Keratinocyte (primary cell): ENCODE measurements around the gene AZIN2. TPM values are rescaled to one million over a fixed set of nuclear protein-coding genes. Genes with fewer than 3 reads are reported as not detected.

ENCODE experiments used
- DNase-seq: peaks from one replicate; pipeline ENCODE4 v3.0.0-alpha.2; 2011; ENCODE audit warnings: low read depth, missing footprints, low spot score
- FAIRE-seq: peaks from 2 replicates; lab custom pipeline; 2011; peaks lifted over from hg19 to GRCh38; lab: Jason Lieb, UNC
- H2AFZ ChIP-seq: 2 replicates; pipeline ENCODE4 v1.6.0; 2012; ENCODE audit warnings: low read length, control low read depth, inconsistent platforms; ENCODE audit not compliant: control insufficient read depth
- H3K27ac ChIP-seq: 2 replicates; pipeline ENCODE4 v1.5.1; 2011; ENCODE audit warnings: low read length; ENCODE audit not compliant: control insufficient read depth, insufficient read depth
- H3K27me3 ChIP-seq: 3 replicates; pipeline ENCODE4 v1.6.0; 2011; ENCODE audit warnings: low read length; ENCODE audit not compliant: control insufficient read depth, insufficient read depth; ENCODE audit errors: extremely low read depth
- H3K36me3 ChIP-seq, 2 experiments: 2 replicates in 1 of 2; 3 replicates in 1 of 2; pipeline ENCODE4 v1.5.1; 2011; ENCODE audit warnings: low read length in 2 of 2, mild to moderate bottlenecking in 1 of 2; ENCODE audit not compliant: control insufficient read depth in 2 of 2, insufficient read depth in 2 of 2; ENCODE audit errors: extremely low read depth in 1 of 2
- H3K4me1 ChIP-seq: 3 replicates; pipeline ENCODE4 v1.5.1; 2011; ENCODE audit warnings: low read length; ENCODE audit not compliant: control insufficient read depth, insufficient read depth; ENCODE audit errors: extremely low read depth
- H3K4me2 ChIP-seq: 3 replicates; pipeline ENCODE4 v1.6.0; 2011; ENCODE audit warnings: low read depth, low read length; ENCODE audit not compliant: control insufficient read depth, insufficient read depth; ENCODE audit errors: extremely low read depth
- H3K4me3 ChIP-seq, 3 experiments: fragments of 200-600 bp in 1 of 3; sonication (generic) in 1 of 3; 2 replicates in 2 of 3; 3 replicates in 1 of 3; pipeline ENCODE4 v1.5.1; 2011 to 2016; ENCODE audit warnings: low read length in 3 of 3, mild to moderate bottlenecking in 3 of 3, control low read depth in 2 of 3, inconsistent platforms in 1 of 3, low read depth in 1 of 3, mixed read lengths in 1 of 3, mixed run types in 1 of 3, moderate library complexity in 1 of 3; ENCODE audit not compliant: control insufficient read depth in 2 of 3, insufficient read depth in 2 of 3; ENCODE audit errors: extremely low read depth in 1 of 3
- H3K79me2 ChIP-seq: 2 replicates; pipeline ENCODE4 v1.6.0; 2012; ENCODE audit warnings: low read length; ENCODE audit not compliant: control insufficient read depth, insufficient read depth
- H3K9ac ChIP-seq: 3 replicates; pipeline ENCODE4 v1.6.0; 2011; ENCODE audit warnings: low read length; ENCODE audit not compliant: control insufficient read depth, insufficient read depth; ENCODE audit errors: extremely low read depth
- H3K9me1 ChIP-seq: 3 replicates; pipeline ENCODE4 v1.6.0; 2011; ENCODE audit warnings: low read length; ENCODE audit not compliant: control insufficient read depth, insufficient read depth; ENCODE audit errors: extremely low read depth
- H3K9me3 ChIP-seq: 2 replicates; pipeline ENCODE4 v1.5.1; 2012; ENCODE audit warnings: low read depth, low read length; ENCODE audit not compliant: control insufficient read depth
- H4K20me1 ChIP-seq: 3 replicates; pipeline ENCODE4 v1.6.0; 2011; ENCODE audit warnings: low read length; ENCODE audit not compliant: control insufficient read depth, insufficient read depth; ENCODE audit errors: extremely low read depth
- EZH2 ChIP-seq: IDR thresholded peaks from one replicate; pipeline ENCODE4 v1.6.1; 2012; ENCODE audit warnings: inconsistent platforms, mild to moderate bottlenecking, low read length, moderate library complexity
- dilution Hi-C: fragments of 300-500 bp; cut with MboI; formaldehyde crosslinking; loops from one replicate; pipeline ENCODE4 v1.7.0; 2020; ENCODE audit warnings: low sequenced_read_pairs; ENCODE audit not compliant: extremely low pct_ligation_motif_present
- polyA plus RNA-seq, 5 experiments: library from polyadenylated mRNA; depleted of rRNA in 3 of 5; stranded (reverse) in 3 of 5; stranded (forward) in 1 of 5; unstranded in 1 of 5; fragments of >200 nt; gene quantifications; 1 replicate in 1 of 5; 2 replicates in 3 of 5; 3 replicates in 1 of 5; pipeline versions ENCODE4 v1.2.1 to v1.2.3, GENCODE V29; 2011 to 2012; ENCODE audit warnings: missing spikeins in 2 of 5, low read depth in 1 of 5, low replicate concordance in 1 of 5
- TF ChIP-seq, protein P1 (sequence below), 3 experiments: IDR thresholded peaks in 1 of 3; conservative IDR thresholded peaks in 1 of 3; optimal IDR thresholded peaks in 1 of 3; 2 replicates in 2 of 3; 3 replicates in 1 of 3; pipeline versions ENCODE3 to v1.5.1; 2011; ENCODE audit warnings: low read length in 3 of 3, mild to moderate bottlenecking in 3 of 3, moderate library complexity in 2 of 3, control low read depth in 1 of 3, inconsistent platforms in 1 of 3; ENCODE audit not compliant: insufficient read depth in 2 of 3; ENCODE audit errors: extremely low read depth in 1 of 3

The AZIN2 gene
- polyA plus RNA-seq, 1 donor (not counting 4 experiments of a cell fraction or from before 2014, with no cell fraction given) = 6.7 TPM

DNA sequence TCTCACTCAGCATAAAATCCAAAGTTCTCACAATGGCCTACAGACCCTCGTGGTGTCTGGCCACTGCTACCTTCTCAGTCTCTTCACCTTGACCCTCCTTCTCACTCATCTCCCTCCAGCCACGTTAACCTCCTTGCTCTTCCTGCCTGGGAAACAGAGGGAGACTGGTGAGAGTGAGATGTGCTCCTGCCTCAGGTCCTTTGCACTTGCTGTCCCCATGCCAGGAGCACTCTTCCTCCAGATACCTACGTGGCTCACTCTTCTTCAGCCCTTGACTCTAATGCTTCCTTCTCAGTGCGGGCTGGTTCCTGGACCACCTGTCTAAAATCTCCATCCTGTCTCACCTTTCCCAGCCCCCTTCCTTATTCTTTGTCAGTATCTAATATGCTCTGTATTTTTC, 76.2 kb downstream of the AZIN2 start:
- dilution Hi-C loops = no loop called here
- no peak for TF ChIP-seq EZH2
- TF ChIP-seq, protein P1, sequence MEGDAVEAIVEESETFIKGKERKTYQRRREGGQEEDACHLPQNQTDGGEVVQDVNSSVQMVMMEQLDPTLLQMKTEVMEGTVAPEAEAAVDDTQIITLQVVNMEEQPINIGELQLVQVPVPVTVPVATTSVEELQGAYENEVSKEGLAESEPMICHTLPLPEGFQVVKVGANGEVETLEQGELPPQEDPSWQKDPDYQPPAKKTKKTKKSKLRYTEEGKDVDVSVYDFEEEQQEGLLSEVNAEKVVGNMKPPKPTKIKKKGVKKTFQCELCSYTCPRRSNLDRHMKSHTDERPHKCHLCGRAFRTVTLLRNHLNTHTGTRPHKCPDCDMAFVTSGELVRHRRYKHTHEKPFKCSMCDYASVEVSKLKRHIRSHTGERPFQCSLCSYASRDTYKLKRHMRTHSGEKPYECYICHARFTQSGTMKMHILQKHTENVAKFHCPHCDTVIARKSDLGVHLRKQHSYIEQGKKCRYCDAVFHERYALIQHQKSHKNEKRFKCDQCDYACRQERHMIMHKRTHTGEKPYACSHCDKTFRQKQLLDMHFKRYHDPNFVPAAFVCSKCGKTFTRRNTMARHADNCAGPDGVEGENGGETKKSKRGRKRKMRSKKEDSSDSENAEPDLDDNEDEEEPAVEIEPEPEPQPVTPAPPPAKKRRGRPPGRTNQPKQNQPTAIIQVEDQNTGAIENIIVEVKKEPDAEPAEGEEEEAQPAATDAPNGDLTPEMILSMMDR (optimal IDR thresholded peaks at IDR 0.05 in 1 of 3, IDR thresholded peaks at IDR 0.05 in 1 of 3, conservative IDR thresholded peaks at IDR 0.05 in 1 of 3; ENCODE audit: extremely low read depth in 1 of 3, insufficient read depth in 2 of 3, low read length in 3 of 3) = no peak
- FAIRE-seq = no peak
- DNase-seq = no peak
- no peak overlapping the region for H2AFZ ChIP-seq
- H3K9me3 ChIP-seq = no peaks in the 10 kb centered on the region
- H3K79me2 ChIP-seq = no peaks in the 10 kb centered on the region
- H4K20me1 ChIP-seq = no peaks in the 10 kb centered on the region
- H3K27ac ChIP-seq = no peak overlapping the region
- no peak overlapping the region for H3K4me3 ChIP-seq
- no peak overlapping the region for H3K4me2 ChIP-seq
- no peaks in the 10 kb centered on the region for H3K9me1 ChIP-seq
- no peak overlapping the region for H3K9ac ChIP-seq
- H3K27me3 ChIP-seq = no peaks in the 10 kb centered on the region
- H3K4me1 ChIP-seq = peaks cover 11% of the 10 kb centered on the region
- peaks cover 3 to 15% of the 10 kb centered on the region in 2 experiments for H3K36me3 ChIP-seq

DNA sequence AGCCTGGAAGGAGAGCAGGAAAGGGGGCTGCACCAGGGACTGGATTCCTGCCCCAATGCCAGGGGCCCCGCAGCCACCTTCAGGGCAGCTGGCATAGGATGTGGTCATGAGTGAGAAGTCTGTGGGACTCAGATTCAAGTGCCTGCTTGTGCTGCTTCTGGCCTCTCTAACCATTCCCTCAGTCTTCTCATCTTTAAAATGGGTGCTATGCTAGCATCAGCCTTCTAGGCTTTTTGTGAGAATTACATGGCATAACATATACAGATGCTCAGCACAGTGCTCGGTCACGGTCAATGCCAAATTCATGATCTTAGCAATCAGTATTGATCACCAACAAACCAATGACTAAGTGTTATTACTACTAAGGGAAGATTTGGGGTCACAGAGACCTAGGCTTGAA, 77.4 kb downstream of the AZIN2 start:
- no peaks in the 10 kb centered on the region for H3K79me2 ChIP-seq
- DNase-seq = no peak
- no peak for FAIRE-seq
- H3K9me1 ChIP-seq = no peaks in the 10 kb centered on the region
- H3K4me2 ChIP-seq = no peak overlapping the region
- H3K27me3 ChIP-seq = no peaks in the 10 kb centered on the region
- H3K4me1 ChIP-seq = peaks cover 2% of the 10 kb centered on the region
- no peak overlapping the region for H2AFZ ChIP-seq
- TF ChIP-seq, protein P1 (optimal IDR thresholded peaks at IDR 0.05 in 1 of 3, IDR thresholded peaks at IDR 0.05 in 1 of 3, conservative IDR thresholded peaks at IDR 0.05 in 1 of 3; ENCODE audit: extremely low read depth in 1 of 3, insufficient read depth in 2 of 3, low read length in 3 of 3) = no peak
- no peak for TF ChIP-seq EZH2
- H3K9me3 ChIP-seq = no peaks in the 10 kb centered on the region
- H4K20me1 ChIP-seq = no peaks in the 10 kb centered on the region
- H3K27ac ChIP-seq = no peak overlapping the region
- no peak overlapping the region for H3K4me3 ChIP-seq
- H3K9ac ChIP-seq = no peak overlapping the region
- H3K36me3 ChIP-seq = peaks cover 3 to 19% of the 10 kb centered on the region in 2 experiments
- dilution Hi-C loops = no loop called here
